HG03575 (cell line): ENCODE results near the gene C9.
"Not testable (repeated sequence)": the region's sequence is repeated elsewhere in the genome, so short reads cannot be mapped to it uniquely, and the experiment has no call there.

Experiments used
- ATAC-seq: cut with Tn5 transposase; IDR thresholded peaks from one replicate; pipeline ENCODE4 v1.9.1; 2021; ENCODE audit not compliant: unreplicated experiment, insufficient number of reproducible peaks, low FRiP score; ENCODE audit errors: extremely low read depth

Gene C9

DNA sequence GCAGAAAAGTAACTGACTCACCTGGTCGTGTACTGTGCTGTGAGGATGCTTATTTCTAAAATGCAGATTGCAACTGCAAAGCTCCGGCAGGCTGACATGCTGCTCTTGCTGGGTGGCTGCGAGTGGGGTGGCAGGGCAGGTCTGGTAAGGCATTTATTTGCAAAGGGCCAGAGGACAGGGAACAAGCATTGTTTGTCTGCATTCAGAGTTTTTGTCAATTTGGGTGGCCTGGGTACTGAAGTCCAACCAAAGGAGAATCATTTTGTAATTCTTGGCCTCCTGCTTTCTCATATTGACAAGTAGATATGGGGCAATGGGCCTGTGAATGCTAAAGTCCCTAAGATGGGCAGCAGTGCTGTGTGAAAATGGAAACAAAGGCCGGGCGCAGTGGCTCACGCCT, at the start of gene C9:
Gene C9 (minus strand): TSS at position 129 of the 400 bp plus-strand sequence. CDS start 31 bp downstream, at position 98.
- ATAC-seq, result no peak

- no peak for ATAC-seq
Observed at GRCh38 chr5:39413771-39414170, 49.5 kb upstream of the C9 start.

GRCh38 chr5:39412721-39413394, 48.6 kb upstream of the C9 start:
- ATAC-seq, result no peak

DNA sequence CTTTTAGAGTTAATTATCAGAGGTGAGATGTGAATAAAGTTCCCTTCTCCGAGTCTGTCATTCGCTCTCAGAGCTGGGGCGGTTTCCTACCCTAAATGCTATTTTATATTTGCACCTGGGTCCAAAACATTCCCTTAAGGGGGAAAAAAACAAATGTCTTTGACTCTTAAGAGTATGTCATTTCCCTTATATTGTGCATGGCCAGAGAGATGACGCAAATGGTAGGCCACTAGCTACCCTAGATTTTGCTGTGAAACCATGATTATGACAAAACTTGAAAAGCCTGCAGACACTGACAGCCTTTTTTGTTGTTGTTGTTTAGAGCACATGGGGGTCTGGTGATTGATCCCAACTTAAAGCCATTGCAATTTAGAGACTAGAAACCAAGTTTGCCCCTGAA, 47.7 kb upstream of the C9 start:
- ATAC-seq, result no peak

GRCh38 chr5:39411061-39411460, 46.8 kb upstream of the C9 start:
- no peak for ATAC-seq

DNA sequence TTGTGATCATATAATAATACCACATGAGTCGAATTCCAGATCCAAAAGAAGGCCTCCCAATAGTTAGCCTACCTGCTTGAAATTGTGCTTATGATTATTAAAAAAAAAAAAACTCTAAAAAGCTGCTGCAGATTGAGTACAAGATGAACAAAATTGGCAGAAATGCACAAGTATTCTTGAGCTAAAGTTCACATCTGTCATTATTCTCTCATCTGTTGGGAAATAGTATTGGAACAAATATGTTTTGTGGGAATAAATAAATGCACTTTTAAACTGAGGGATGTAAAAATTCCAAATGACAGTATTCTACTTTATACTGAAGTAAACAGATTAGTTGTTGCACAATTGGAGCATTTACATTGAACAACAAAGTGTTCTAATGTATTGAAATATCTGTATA, 44.7 kb upstream of the C9 start:
- ATAC-seq, result no peak

DNA sequence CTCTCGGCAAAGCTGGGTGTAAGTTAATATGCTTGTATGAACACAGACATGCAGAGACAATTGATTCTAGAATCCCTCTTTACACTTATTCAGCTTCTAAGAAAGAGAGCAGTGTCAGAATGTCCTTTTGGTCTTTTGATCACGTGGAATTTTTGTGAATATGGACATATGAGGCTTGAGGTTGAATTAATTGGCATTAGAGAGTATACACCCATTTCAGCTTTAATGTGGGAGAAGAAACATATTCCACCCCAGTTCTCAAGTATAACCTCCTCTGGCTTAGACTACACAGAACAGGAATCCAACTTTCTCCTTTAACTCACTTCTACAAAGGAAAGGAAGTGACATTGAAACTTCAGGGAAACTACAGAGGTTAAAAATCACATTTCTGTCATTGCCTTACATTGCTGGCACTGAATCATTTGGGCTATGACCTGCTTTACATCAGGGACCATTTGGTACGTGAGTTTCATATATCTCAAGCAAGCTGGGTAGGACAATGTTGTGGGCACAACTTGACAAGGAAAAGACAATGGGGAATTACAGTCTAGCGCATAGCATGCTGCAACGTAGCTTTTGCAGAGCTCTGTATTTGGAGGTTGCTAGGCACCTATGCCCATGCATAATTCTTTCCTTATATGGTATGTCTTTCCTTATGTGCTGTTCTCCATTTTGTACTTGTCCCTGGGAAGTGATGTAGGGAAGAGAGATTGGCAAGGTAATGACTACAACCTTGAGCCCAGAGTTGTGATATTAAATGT, 41.0 kb upstream of the C9 start:
- no peak for ATAC-seq

GRCh38 chr5:39403761-39404160, 39.5 kb upstream of the C9 start:
- ATAC-seq, result not testable (repeated sequence)

- not testable (repeated sequence) for ATAC-seq
Observed at GRCh38 chr5:39402140-39402539, 37.8 kb upstream of the C9 start.

- ATAC-seq, result no peak
Observed at GRCh38 chr5:39400713-39401578, 36.7 kb upstream of the C9 start.

- ATAC-seq, result no peak
Observed at GRCh38 chr5:39399135-39400036, 35.1 kb upstream of the C9 start.

- no peak for ATAC-seq
Observed at GRCh38 chr5:39396843-39397242, 32.5 kb upstream of the C9 start.

- ATAC-seq, result no peak
Observed at GRCh38 chr5:39395521-39395920, 31.2 kb upstream of the C9 start.

GRCh38 chr5:39394946-39395345, 30.7 kb upstream of the C9 start:
- no peak for ATAC-seq

DNA sequence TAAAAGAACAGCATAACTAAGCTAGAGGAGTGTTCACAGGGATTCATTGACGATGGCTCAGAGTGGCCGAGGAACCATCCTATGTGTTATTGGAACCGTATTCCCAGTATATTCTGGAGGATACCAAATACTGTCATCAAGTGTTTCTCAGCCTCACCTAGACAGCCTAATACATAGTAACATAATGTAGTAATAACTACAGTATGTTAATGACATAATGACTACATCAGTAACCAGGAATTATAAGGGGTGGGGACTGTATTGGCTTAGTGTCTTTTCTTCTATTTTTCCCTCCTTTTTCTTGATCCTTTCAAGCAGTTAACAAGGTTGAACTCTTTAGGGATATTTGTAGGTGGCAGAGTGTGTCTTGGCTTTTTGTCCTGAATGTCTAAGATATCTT, 26.6 kb upstream of the C9 start:
- ATAC-seq, result no peak

DNA sequence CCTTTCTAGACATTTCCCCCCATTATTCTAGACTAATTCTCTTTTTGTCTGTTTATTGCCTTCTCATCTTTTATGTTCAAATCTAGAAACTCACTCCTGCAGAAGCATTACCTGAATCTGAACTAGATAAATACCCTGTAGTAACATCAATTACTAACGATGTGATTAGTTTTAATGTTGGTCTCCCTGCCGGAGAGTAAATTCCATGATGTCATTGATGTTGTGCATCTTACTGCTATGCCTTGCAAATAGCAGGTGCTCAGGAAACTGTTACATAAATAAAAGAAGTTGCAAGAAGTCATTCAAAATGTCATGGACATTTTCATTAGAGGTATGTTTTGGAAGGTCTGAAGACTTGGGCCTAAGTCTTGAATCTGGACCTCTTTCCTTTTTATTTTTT, 23.0 kb upstream of the C9 start:
- ATAC-seq, result no peak

DNA sequence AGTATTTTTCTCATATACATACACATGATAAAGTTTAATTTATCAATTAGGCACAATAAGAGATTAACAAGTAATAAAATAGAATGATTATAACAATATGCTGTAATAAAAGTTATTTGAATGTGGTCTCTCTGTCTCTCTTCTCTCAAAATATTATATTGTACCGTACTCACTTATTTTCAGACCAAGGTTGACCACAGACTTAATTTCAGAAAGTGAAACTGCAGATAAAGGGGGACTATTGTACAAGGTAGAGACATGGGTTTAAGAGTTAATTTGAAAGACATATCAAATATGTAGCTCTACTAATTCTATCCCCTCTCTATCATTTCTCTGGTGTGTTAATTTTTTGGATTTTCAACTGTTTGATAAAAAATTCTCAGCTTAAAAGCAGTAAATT, 20.0 kb upstream of the C9 start:
- ATAC-seq, result no peak

DNA sequence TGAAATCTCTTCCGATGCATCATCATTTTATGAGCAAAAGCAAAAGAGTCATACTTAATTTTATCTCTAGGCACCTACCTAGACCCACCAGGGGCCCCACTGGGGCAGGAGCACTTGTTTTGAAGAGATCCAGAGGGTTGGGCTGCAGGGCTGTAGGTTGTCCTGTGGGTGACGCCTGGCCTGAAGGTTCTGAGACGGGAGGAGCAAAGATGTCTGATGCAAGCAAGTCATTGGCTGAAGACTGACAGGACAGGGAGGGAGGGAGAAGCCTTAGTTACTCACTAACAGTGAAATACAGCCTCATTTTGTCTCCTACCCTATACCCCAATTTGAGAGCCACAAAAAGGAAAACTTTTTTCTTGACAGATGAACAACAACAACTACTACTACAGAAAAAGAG, 17.1 kb upstream of the C9 start:
- ATAC-seq, result no peak

GRCh38 chr5:39379693-39380092, 15.4 kb upstream of the C9 start:
- ATAC-seq, result no peak
